GM18951 (cell line): Measurements from ENCODE around the gene FOXF2.

Experiments
- POLR2A ChIP-seq: IDR thresholded peaks from 4 replicates; pipeline ENCODE4 v1.6.1; 2011; ENCODE audit warnings: mild to moderate bottlenecking; ENCODE audit not compliant: insufficient read length, insufficient read depth; ENCODE audit errors: extremely low read depth
- in situ Hi-C: fragments of 300-500 bp; cut with MboI; formaldehyde crosslinking; loops from one replicate; pipeline ENCODE4 v1.12.0; 2022; ENCODE audit warnings: low sequenced_read_pairs, mixed read lengths, inconsistent platforms; ENCODE audit not compliant: unreplicated experiment

The FOXF2 gene

GRCh38 chr6:1396952-1397868, 7.8 kb downstream of the FOXF2 start:
- TF ChIP-seq POLR2A: no peak
- in situ Hi-C loops: loop anchor here (25.0 kb wide), 2 partner anchors 610 to 810 kb away; no protein-coding TSS in a partner anchor

GRCh38 chr6:1399085-1399780, 9.9 kb downstream of the FOXF2 start:
- in situ Hi-C loops: loop anchor here (25.0 kb wide), 2 partner anchors 612 to 812 kb away; no protein-coding TSS in a partner anchor
- no peak for TF ChIP-seq POLR2A

DNA sequence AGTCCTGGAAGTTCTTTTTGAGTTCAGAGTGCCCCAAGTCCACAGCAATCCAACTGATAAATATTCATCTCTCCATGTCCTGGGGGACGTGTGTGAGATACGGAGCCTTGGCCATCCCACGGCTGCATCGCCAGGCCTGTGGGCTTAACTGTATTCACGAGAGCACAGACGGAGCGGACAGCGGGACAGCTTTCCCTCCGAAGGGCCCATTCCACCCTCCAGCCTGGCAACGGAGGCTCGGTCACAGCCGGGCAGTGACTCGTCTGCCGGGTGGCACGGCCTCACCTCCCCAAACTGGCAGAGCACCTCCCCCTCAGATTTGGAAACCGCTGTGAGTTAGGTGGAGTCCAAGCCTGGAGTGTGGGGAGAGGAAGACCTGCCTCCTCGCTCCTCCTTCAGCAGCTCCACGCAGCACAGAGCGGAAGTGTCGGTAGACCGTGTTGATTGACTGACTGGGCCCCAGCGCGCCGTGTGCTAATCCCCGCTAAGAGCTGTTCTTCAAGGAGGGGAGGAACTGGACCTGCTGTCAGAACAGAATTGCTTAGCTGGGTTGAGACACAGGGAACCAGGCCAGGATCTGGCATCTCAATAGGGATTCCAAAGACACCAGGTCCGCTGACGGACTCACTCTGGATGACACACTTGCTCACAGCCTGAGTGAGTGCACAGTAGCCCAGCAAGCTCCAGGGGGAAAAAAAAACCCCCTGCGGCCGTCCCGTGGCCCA, 10.9 kb downstream of the FOXF2 start:
- TF ChIP-seq POLR2A: no peak
- in situ Hi-C loops: no loop called here

DNA sequence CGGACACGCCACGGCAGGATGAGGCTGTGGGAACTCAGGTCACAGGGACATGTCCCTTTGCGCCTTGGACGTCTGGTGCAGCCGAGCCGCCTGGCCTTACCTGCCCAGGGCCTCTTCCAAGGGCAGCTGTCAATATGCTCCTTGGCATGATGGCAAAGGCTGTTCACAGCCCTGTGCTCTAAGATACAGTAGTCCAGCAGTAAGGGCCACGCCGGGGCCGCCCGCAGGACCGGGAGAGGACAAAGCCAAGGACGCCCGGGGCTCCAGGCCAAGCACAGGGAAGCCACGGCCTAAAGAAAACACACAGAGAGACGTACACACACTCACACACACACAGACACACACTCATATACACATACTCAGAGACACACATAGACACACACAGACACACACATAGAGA, 13.0 kb downstream of the FOXF2 start:
- no peak for TF ChIP-seq POLR2A
- in situ Hi-C loops: no loop called here

DNA sequence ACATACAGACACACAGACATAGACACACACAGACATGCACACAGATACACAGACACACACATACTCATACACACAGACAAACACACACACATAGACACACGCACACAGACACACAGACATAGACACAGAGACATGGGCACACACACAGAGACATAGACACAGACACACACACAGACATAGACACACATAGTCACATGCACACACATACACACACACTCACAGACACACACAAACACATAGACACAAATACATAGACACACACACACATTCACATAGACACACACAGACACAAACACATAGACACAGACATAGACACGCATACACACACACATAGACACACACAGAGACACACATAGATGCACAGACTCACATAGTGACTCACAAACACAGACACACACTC, 13.5 kb downstream of the FOXF2 start:
- TF ChIP-seq POLR2A: no peak
- in situ Hi-C loops: no loop called here

DNA sequence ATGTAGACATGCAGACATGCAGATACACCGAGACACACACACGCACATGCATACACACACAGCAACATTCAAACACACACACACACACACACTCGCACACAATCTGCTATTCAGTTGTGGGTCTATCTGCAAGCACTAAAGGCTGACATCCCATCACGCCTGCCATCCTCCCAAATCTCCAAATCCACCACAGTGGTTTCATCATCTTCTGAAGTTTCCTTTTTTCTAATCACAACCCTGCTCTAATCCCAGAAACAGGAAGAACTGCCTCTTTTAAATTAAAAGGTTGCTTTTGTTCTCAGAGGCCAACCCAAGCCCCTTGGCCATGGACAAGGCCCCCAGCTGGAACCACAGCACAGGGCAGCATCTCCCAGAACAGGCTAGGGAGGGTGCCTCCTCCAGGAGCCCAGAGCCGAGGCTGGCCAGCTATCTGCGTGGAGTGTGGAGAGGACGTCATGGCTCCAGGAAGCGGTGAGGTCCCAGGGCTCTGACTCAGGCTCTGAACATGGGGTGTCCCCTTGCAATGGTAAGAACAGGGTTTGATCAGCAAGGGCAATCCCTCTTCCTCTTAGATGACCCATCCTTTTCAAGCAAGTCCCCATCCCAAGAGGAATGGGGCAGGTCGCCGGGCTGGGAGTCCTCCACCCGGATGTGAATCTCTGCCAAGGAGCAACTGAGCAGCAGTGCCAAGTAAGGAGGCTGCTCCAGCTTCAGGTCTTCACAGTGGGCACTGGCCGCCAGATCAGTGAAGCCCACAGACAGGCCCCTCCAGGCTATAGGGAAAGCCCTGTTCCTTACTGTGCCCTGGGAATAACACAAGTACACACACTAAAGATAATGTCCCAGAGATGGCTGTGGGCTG, 14.7 kb downstream of the FOXF2 start:
- no peak for TF ChIP-seq POLR2A
- in situ Hi-C loops: no loop called here

DNA sequence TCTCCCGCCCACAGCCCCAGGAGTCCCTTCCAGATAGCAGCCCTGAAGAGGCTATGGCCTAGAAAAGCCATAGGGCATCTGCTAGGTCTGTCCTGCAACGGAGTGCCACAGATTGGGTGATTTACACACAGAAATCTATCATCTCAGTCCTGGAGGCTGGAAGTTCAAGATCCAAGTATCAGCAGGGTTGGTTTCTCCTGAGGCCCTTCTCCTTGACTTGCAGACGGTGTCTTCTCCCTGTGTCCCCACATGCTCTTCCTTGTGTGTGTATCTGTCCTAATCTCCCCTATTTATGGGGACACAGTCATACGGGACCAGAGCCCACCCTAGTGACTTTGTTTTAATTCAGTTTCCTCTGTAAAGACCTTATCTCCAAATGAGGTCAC, 15.3 kb downstream of the FOXF2 start:
- in situ Hi-C loops: no loop called here
- no peak for TF ChIP-seq POLR2A

- in situ Hi-C loops: no loop called here
- no peak for TF ChIP-seq POLR2A
Measured at GRCh38 chr6:1405221-1405620, 15.8 kb downstream of the FOXF2 start.

DNA sequence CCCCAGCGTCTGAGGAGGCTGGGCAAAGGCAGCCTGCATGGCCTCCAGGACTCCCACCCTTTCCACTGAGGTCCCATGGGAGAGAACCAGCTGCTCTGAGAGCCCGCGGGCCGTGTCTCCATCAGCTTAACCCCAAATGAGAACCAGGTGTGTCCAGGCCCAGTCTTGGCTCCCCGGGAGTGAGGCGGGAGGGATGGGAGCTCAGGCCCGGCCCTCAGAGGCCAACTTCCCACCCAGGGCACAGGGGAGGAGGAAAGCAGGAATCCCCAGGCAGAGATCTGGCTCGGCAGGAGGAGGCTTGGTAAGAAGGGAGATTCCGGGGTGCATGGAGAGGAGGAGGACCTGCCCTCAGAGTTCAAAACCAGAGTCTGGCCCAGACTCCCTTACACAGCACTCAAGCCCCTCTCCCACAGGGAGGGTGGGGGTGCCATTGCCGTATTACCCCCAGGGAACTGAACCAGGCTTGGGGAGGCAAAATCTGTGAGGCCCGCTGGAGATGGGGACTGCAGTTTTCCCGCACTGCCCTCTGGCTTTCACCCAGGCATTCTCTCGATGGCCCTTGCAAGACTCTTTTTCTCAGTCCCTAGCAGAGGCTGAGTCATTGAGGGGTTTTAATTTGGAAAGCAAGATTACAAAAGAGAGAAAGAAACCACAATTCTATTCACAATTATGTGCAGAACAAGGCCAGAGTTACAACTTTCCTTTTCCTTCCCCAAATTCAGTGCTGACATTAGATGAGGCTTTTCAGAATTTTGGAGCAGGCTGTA, 17.1 kb downstream of the FOXF2 start:
- in situ Hi-C loops: no loop called here
- no peak for TF ChIP-seq POLR2A

DNA sequence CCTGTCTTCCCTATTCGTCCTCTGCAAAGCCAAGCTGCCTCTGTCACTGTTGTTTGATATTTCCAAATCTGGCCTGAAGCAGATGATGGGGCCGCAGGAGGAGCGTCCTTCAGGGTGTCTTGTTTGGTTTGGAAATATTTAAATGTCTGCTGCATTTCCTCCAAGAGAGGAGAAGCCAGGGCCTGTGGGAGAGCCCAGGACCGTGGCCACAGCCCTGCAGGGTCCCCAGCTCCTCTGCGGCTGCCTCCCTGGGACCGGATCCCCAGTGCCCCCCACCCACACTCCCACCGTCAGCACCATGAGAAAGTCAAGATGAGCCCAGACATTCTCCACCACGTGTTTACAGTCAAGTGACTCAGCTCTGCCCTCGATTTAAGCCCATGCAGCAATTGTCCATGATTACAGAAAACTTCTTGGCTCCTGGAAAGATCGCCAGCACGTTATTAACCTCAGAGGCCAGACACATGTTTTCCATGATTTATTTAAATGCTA, 18.2 kb downstream of the FOXF2 start:
- no peak for TF ChIP-seq POLR2A
- in situ Hi-C loops: no loop called here

DNA sequence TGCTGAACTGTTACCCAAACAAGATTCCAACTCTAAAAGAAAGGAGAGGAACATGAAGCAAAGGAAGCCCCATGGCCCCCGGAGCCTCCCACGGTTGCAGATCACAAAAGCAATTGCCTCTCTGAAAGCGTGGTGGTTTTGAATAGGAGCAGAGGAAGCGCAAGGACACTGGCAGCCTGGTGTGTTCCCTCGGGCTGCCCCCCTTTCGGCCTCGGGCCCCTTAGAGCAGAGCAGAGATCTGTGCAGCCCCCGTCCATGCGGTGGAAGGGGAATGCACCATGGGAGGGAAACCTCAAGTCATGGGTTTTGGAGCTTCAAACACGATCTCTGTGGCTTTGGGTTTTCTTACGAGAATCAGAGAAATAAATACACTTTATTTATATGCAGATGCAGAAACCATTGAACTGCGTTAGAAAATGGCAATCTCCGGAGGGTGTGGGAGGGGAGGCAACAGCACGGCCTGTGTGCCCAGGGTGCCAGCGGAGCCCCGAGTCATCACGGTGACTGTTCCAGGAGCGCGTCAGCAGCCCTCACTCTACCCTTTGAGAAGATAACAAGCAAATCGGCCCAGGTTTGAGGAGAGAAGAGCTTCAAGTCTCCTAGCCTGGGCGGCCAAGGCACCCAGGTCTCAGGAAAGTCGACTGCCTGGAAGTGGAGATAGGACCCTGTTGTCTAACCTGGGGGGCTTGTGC, 20.5 kb downstream of the FOXF2 start:
- no peak for TF ChIP-seq POLR2A
- in situ Hi-C loops: no loop called here
